Neural progenitor cell (in vitro differentiated cells): Measurements from ENCODE around the gene SH3TC1.

Source experiments
- CTCF ChIP-seq: fragments of 200-600 bp; sonication (generic); IDR thresholded peaks from 2 replicates; pipeline ENCODE4 v1.5.1; 2017; ENCODE audit warnings: antibody characterized with exemption, mild to moderate bottlenecking
- EZH2 ChIP-seq: fragments of 200-600 bp; sonication (generic); IDR thresholded peaks from 2 replicates; pipeline ENCODE4 v1.6.1; 2017; ENCODE audit warnings: antibody characterized with exemption, mild to moderate bottlenecking, moderate library complexity
- EZH2phosphoT487 ChIP-seq: fragments of 200-600 bp; sonication (generic); IDR thresholded peaks from 2 replicates; pipeline ENCODE4 v1.6.1; 2017; ENCODE audit warnings: antibody characterized with exemption

GRCh38 chr4:8233672-8234484 is 34.8 kb downstream of the SH3TC1 start:
- TF ChIP-seq CTCF (no peak), EZH2phosphoT487 (no peak), EZH2 (no peak)
